Body of pancreas (tissue), 4 donors: ENCODE results near the gene UMAD1. TPM values are rescaled to one million over a fixed set of nuclear protein-coding genes. Genes with fewer than 3 reads are reported as not detected.

Experiments
- ATAC-seq: fragments of 150-250 bp; one replicate; pipeline ENCODE4 v1.9.1; 2016
- DNase-seq, 4 donors: peaks; one replicate each; pipeline ENCODE4 v3.0.0-alpha.2; 2019
- H3K27ac ChIP-seq, 4 donors: fragments of 200-600 bp; sonication (generic); 1 replicate in 3 of 4; 2 replicates in 1 of 4; pipeline versions ENCODE4 v1.5.1 to v1.6.1; 2016 to 2019; ENCODE audit warnings: mild to moderate bottlenecking in 1 of 4, mixed read lengths in 1 of 4, moderate library complexity in 1 of 4
- H3K27me3 ChIP-seq, 2 donors: fragments of 200-600 bp; sonication (generic); one replicate each; pipeline ENCODE4 v1.6.0; 2016; ENCODE audit warnings: mild to moderate bottlenecking in 1 of 2
- H3K36me3 ChIP-seq, 2 donors: fragments of 200-600 bp; sonication (generic); replicated peaks in 1 of 2; 2 replicates each; pipeline ENCODE4 v1.5.1; 2016; ENCODE audit warnings: low read depth in 2 of 2; ENCODE audit not compliant: insufficient read depth in 1 of 2
- H3K4me1 ChIP-seq: fragments of 200-600 bp; sonication (generic); one replicate; pipeline ENCODE4 v1.6.0; 2016
- H3K4me3 ChIP-seq, 2 donors: fragments of 200-600 bp; sonication (generic); 1 replicate in 1 of 2; 2 replicates in 1 of 2; pipeline ENCODE4 v1.5.1; 2016 to 2019
- H3K9me3 ChIP-seq, 3 donors: fragments of 200-600 bp; sonication (generic); 1 replicate in 2 of 3; 2 replicates in 1 of 3; pipeline ENCODE4 v1.5.1; 2016
- POLR2A ChIP-seq, 3 donors: fragments of 450-650 bp; IDR thresholded peaks; one replicate each; pipeline ENCODE4 v1.6.1; 2016; ENCODE audit warnings: antibody characterized with exemption in 3 of 3, mild to moderate bottlenecking in 2 of 3
- WGBS, 2 donors: methylation state at CpG; one replicate each; pipeline ENCODE4 v1.1.5; 2017; 5-methylcytosine and 5-hydroxymethylcytosine counted together
- intact Hi-C: fragments of 100-400 bp; cut with DNase I; formaldehyde crosslinking; loops from one replicate; pipeline ENCODE4 v1.15.1; 2023
- total RNA-seq, 2 donors: library from RNA; depleted of rRNA; stranded (reverse); fragments of >200 nt; gene quantifications; one replicate each; pipeline ENCODE4 v1.1.0, GENCODE V29; 2016
- TF ChIP-seq, protein P1 (sequence below), 7 experiments: fragments of 450-650 bp in 4 of 7; fragments of 200-600 bp in 3 of 7; sonication (generic) in 3 of 7; IDR thresholded peaks; one replicate each; pipeline ENCODE4 v1.5.1; 2016 to 2019; ENCODE audit warnings: antibody characterized with exemption in 7 of 7

Gene UMAD1
- total RNA-seq, 2 donors from 2014 or later = 15.8 to 34.8 TPM

DNA sequence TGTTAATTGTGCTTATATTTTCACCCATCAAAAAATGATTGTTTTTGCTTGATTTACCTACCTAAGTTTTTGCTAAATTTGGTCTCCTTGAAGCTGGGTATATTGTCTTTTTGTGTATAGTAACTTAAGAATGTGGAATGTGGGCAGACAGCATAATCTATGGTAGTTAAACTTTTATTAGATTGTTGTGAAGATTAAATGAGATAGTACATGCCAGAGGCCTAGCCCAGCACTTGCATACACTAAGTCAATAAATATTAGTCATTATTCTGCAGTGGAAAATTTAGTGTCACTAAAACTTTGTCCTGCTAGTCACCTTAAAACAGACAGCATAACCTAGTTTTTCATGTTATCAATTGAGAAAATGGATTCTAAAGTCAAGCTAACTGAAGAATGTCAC, 97.1 kb downstream of the UMAD1 start:
- TF ChIP-seq POLR2A (IDR thresholded peaks at IDR 0.05) = no peak
- TF ChIP-seq, protein P1, sequence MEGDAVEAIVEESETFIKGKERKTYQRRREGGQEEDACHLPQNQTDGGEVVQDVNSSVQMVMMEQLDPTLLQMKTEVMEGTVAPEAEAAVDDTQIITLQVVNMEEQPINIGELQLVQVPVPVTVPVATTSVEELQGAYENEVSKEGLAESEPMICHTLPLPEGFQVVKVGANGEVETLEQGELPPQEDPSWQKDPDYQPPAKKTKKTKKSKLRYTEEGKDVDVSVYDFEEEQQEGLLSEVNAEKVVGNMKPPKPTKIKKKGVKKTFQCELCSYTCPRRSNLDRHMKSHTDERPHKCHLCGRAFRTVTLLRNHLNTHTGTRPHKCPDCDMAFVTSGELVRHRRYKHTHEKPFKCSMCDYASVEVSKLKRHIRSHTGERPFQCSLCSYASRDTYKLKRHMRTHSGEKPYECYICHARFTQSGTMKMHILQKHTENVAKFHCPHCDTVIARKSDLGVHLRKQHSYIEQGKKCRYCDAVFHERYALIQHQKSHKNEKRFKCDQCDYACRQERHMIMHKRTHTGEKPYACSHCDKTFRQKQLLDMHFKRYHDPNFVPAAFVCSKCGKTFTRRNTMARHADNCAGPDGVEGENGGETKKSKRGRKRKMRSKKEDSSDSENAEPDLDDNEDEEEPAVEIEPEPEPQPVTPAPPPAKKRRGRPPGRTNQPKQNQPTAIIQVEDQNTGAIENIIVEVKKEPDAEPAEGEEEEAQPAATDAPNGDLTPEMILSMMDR (IDR thresholded peaks at IDR 0.05) = no peak
- intact Hi-C loops = no loop called here
- H3K27ac ChIP-seq = no peak overlapping the region
- no peak for DNase-seq
- H3K36me3 ChIP-seq = no peaks in the 10 kb centered on the region
- peaks cover 21% of the 10 kb centered on the region for H3K4me1 ChIP-seq
- ATAC-seq = no peak
- no peaks in the 10 kb centered on the region for H3K27me3 ChIP-seq
- H3K9me3 ChIP-seq = no peaks in the 10 kb centered on the region
- H3K4me3 ChIP-seq = no peak overlapping the region

DNA sequence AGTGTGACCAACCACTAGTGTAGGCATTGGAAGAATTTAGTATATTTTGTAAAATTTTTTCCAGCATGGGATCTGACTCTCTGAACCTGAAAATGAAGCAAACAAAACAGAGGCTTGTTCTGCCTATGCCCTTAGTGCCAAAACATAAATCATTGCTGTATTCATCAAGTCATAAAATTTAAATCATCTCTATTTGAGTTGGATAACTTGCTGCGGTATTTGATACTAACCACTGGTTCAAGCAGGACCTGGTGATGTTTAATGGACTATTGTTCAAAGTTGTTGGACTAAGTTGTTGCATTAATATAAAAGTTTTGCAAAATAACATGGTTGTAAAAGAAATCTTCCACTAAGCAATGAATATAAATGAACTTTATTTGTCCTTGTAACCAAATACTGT, 97.6 kb downstream of the UMAD1 start:
- no peaks in the 10 kb centered on the region for H3K27me3 ChIP-seq
- H3K36me3 ChIP-seq = no peaks in the 10 kb centered on the region
- H3K9me3 ChIP-seq = no peaks in the 10 kb centered on the region
- 64 to 81% methylated on average over 1 of the region's 1 CpG for WGBS, 2 donors
- intact Hi-C loops = no loop called here
- H3K4me3 ChIP-seq = no peak overlapping the region
- DNase-seq (no peak), ATAC-seq (no peak)
- H3K4me1 ChIP-seq = peaks cover 16% of the 10 kb centered on the region
- H3K27ac ChIP-seq = no peak overlapping the region
- TF ChIP-seq, protein P1 (IDR thresholded peaks at IDR 0.05) = no peak
- TF ChIP-seq POLR2A (IDR thresholded peaks at IDR 0.05) = no peak

DNA sequence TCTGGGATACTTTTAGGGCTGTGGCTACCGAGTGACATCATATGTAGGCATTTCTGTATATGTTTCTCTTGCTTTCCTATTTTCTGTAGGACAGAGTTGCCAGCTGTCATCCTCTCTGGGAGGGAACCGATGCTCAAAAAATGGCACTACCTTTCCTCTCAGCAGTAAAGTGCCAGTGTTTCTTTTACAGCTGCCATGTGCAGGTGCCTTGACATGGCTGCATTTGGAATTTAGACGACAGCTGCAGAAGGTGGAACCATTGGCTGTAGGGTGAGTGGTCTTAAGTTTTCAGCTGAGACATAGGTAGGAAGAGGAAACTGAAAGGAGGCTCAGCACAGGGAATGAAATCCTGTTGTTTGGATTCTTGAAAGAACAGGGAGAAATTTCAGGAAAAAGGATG, 98.1 kb downstream of the UMAD1 start:
- peaks cover 16% of the 10 kb centered on the region for H3K4me1 ChIP-seq
- 85 to 95% methylated on average over 3 of the region's 3 CpGs for WGBS, 2 donors

DNA sequence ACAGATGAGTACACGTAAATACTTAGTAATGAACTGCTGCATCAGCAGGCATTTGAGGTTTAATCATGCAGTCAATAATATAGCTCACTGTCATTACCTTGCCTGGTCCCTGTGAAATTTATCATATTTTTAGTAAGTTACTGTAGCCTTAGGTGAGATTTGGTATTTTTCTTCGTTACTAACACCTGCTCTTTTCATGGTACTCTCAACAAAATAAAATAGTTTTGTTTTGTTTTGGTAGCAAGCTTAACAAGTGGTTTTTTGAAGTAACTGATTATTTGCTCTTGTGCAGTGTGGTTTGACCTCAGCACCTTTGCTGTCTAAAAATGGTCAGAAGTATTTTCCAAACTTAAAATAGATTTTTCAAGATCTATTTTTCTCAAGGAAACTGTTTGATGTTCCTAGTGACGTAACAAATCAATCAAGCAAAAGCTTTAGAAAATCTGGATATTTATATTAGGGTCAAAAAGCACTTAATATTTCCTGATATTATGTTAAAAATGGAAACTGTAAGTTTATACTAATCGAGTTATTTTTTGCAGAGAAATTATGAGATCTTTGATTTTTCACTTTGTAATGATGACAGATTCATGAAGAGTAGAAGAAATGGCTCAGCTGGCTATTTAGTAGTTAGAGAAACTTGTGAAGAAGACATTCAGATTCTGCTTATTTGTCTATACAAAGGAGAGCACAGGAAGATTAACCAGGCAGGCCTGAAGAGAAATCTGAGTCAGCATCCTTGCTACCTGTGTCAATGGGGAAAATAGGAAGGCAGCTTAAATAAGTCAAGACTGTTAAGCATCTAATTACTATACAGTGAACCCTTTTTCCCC, 98.9 kb downstream of the UMAD1 start:
- Histone ChIP-seq H3K27ac (no peak overlapping the region), H3K36me3 (no peaks in the 10 kb centered on the region), H3K4me3 (no peak overlapping the region), H3K9me3 (no peaks in the 10 kb centered on the region), H3K27me3 (no peaks in the 10 kb centered on the region), H3K4me1 (peaks cover 16% of the 10 kb centered on the region)
- DNase-seq (no peak), ATAC-seq (no peak)
- TF ChIP-seq POLR2A (IDR thresholded peaks at IDR 0.05) = no peak
- TF ChIP-seq, protein P1 (IDR thresholded peaks at IDR 0.05) = no peak
- intact Hi-C loops = no loop called here
- WGBS, 2 donors = 70 to 72% methylated on average over 4 of the region's 4 CpGs

More for the DNA sequence above, 98.1 kb downstream of the UMAD1 start:
- H3K36me3 ChIP-seq = no peaks in the 10 kb centered on the region
- no peak for ATAC-seq
- no peak overlapping the region for H3K27ac ChIP-seq
- H3K27me3 ChIP-seq = no peaks in the 10 kb centered on the region
- H3K9me3 ChIP-seq = no peaks in the 10 kb centered on the region
- no peak overlapping the region for H3K4me3 ChIP-seq
- TF ChIP-seq POLR2A (IDR thresholded peaks at IDR 0.05) = no peak
- TF ChIP-seq, protein P1 (IDR thresholded peaks at IDR 0.05) = no peak
- no peak for DNase-seq
- intact Hi-C loops = no loop called here

DNA sequence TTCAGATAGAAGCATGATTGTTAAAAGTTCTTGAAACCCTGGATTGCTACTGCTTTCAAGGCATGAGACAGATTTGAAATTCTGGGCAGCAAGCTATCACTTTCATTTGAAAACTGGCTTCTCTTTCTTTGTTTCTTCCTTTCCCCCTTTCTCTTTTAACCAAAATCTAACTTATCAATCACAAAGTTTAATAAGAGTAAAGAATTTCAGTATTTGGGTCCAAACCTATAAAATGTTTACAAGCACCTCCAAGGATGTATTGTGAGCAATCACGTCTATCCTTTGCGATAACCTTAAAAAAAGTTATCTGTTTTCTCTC, 99.4 kb downstream of the UMAD1 start:
- no peak overlapping the region for H3K4me3 ChIP-seq
- intact Hi-C loops = no loop called here
- no peak for TF ChIP-seq POLR2A (IDR thresholded peaks at IDR 0.05)
- TF ChIP-seq, protein P1 (IDR thresholded peaks at IDR 0.05) = no peak
- H3K27ac ChIP-seq = no peak overlapping the region
- ATAC-seq = no peak
- no peak for DNase-seq
- 92 to 97% methylated on average over 2 of the region's 2 CpGs for WGBS, 2 donors
- H3K9me3 ChIP-seq = no peaks in the 10 kb centered on the region
- peaks cover 16% of the 10 kb centered on the region for H3K4me1 ChIP-seq
- H3K36me3 ChIP-seq = no peaks in the 10 kb centered on the region
- no peaks in the 10 kb centered on the region for H3K27me3 ChIP-seq
